Pancreas (tissue), 10 donors: ENCODE results near the gene ITPRID1. TPM values are rescaled to one million over a fixed set of nuclear protein-coding genes. Genes with fewer than 3 reads are reported as not detected.

ENCODE experiments used
- ATAC-seq, 4 donors: fragments of 200-7000 bp; cut with Tn5 transposase; one replicate each; pipeline versions ENCODE4 v1.8.0 to v1.9.1; 2020; ENCODE audit warnings: mild to moderate bottlenecking in 4 of 4, moderate library complexity in 4 of 4
- DNase-seq, 6 donors: peaks; one replicate each; pipeline ENCODE4 v3.0.0-alpha.2; 2020
- FAIRE-seq: peaks from 2 replicates; lab custom pipeline; 2012; peaks lifted over from hg19 to GRCh38; lab: Jason Lieb, UNC
- H3K27ac ChIP-seq, 4 donors: fragments of 200-600 bp; sonication (generic); 1 replicate in 3 of 4; 2 replicates in 1 of 4; pipeline versions ENCODE4 v1.5.0 to v1.8.0; 2020
- H3K27me3 ChIP-seq, 4 donors: fragments of 200-600 bp; one replicate each; pipeline ENCODE4 v1.8.0; 2021
- H3K36me3 ChIP-seq, 3 donors: fragments of 200-600 bp; sonication (generic) in 1 of 3; one replicate each; pipeline versions ENCODE4 v1.5.0 to v1.8.0; 2020 to 2021
- H3K4me1 ChIP-seq, 3 donors: fragments of 200-600 bp; one replicate each; pipeline ENCODE4 v1.8.0; 2021
- H3K4me3 ChIP-seq, 4 donors: fragments of 200-600 bp; sonication (generic) in 2 of 4; one replicate each; pipeline versions ENCODE4 v1.5.0 to v1.8.0; 2020 to 2021
- H3K9me3 ChIP-seq, 4 donors: fragments of 200-600 bp; one replicate each; pipeline ENCODE4 v1.8.0; 2021
- CTCF ChIP-seq, 4 donors: fragments of 200-600 bp; sonication (generic) in 3 of 4; IDR thresholded peaks; one replicate each; pipeline versions ENCODE4 v1.5.0 to v1.8.0; 2021; ENCODE audit warnings: antibody characterized with exemption in 4 of 4
- WGBS, 2 donors: extraction: QIAGEN DNeasy Blood & Tissue Kit; methylation state at CpG; one replicate each; pipeline ENCODE4 v1.1.7; 2013; 5-methylcytosine and 5-hydroxymethylcytosine counted together
- intact Hi-C, 3 donors: fragments of 100-400 bp; cut with DNase I; formaldehyde crosslinking; loops; one replicate each; pipeline versions ENCODE4 v1.11.1 to v1.14.2; 2022
- polyA plus RNA-seq, 2 donors: library from polyadenylated mRNA; stranded (reverse); fragments of 200-250 nt; gene quantifications; one replicate each; pipeline ENCODE4 v1.2.3, GENCODE V29; 2013
- total RNA-seq, 6 donors: library from RNA; stranded (reverse); fragmentation: NEBNext Ultra II Directional in 4 of 6; extraction: Animal tissue kit (Norgen Biotek cat#: 25700) in 4 of 6; gene quantifications; one replicate each; pipeline versions ENCODE4 v1.2.1 to v1.2.4, GENCODE V29; 2021 to 2023
- donor health status: healthy with polysubstance abuse.
- donor health status: DM: no; HTN: no; CAD: no; lungs with moderate emphysema.
- donor health status: DM: no; HTN: no; CAD: no.
- donor health status: control.
- donor health status: control.
- donor health status: Bipolar disorder and iron deficiency.
- donor health status: DM: yes; HTN: yes; CAD: no.
- donor health status: DM: no; HTN: no; CAD: no.
- donor health status: DM: no; HTN: no; CAD: no.
- donor health status: DM: yes; HTN: yes; CAD: no.

The ITPRID1 gene
- total and polyA plus RNA-seq, 8 donors, result 0.02 to 0.72 (median 0.07) TPM; not detected in 2

GRCh38 chr7:31583942-31584341 lies 70.1 kb downstream of the ITPRID1 start:
- H3K36me3 ChIP-seq, result no peaks in the 10 kb centered on the region
- no peaks in the 10 kb centered on the region for H3K27me3 ChIP-seq
- no peaks in the 10 kb centered on the region for H3K4me1 ChIP-seq
- no peak overlapping the region for H3K4me3 ChIP-seq
- intact Hi-C loops, result no loop called here
- TF ChIP-seq CTCF (IDR thresholded peaks at IDR 0.05), result no peak
- DNase-seq (no peak), ATAC-seq (no peak), FAIRE-seq (no peak)
- H3K27ac ChIP-seq, result no peak overlapping the region
- no peaks in the 10 kb centered on the region for H3K9me3 ChIP-seq

GRCh38 chr7:31595390-31595789 lies 81.5 kb downstream of the ITPRID1 start:
- ATAC-seq (no peak), DNase-seq (no peak), FAIRE-seq (no peak)
- H3K27ac ChIP-seq, result no peak overlapping the region
- no peaks in the 10 kb centered on the region for H3K36me3 ChIP-seq
- no peaks in the 10 kb centered on the region for H3K27me3 ChIP-seq
- no peak for TF ChIP-seq CTCF (IDR thresholded peaks at IDR 0.05)
- H3K4me1 ChIP-seq, result no peaks in the 10 kb centered on the region
- no peak overlapping the region for H3K4me3 ChIP-seq
- intact Hi-C loops, result no loop called here
- H3K9me3 ChIP-seq, result no peaks in the 10 kb centered on the region

GRCh38 chr7:31602041-31602625 lies 88.2 kb downstream of the ITPRID1 start:
- Histone ChIP-seq H3K4me1 (no peaks in the 10 kb centered on the region), H3K4me3 (no peak overlapping the region), H3K9me3 (no peaks in the 10 kb centered on the region), H3K27ac (no peak overlapping the region), H3K36me3 (no peaks in the 10 kb centered on the region), H3K27me3 (no peaks in the 10 kb centered on the region)
- ATAC-seq (no peak), DNase-seq (no peak), FAIRE-seq (no peak)
- no peak for TF ChIP-seq CTCF (IDR thresholded peaks at IDR 0.05)
- WGBS, 2 donors, result 71 to 77% methylated on average over 5 of the region's 5 CpGs
- intact Hi-C loops, result no loop called here

- Histone ChIP-seq H3K9me3 (no peaks in the 10 kb centered on the region), H3K27me3 (no peaks in the 10 kb centered on the region), H3K36me3 (no peaks in the 10 kb centered on the region), H3K4me3 (no peak overlapping the region), H3K4me1 (no peaks in the 10 kb centered on the region), H3K27ac (no peak overlapping the region)
- no peak for TF ChIP-seq CTCF (IDR thresholded peaks at IDR 0.05)
- 45 to 49% methylated on average over 5 of the region's 5 CpGs for WGBS, 2 donors
- FAIRE-seq (no peak), ATAC-seq (no peak), DNase-seq (no peak)
- intact Hi-C loops, result no loop called here
These were observed 89.2 kb downstream of the ITPRID1 start for GRCh38 chr7:31603046-31603445.

- H3K27ac ChIP-seq, result no peak overlapping the region
- no peak for TF ChIP-seq CTCF (IDR thresholded peaks at IDR 0.05)
- intact Hi-C loops, result no loop called here
- no peak for DNase-seq
- no peak for FAIRE-seq
- no peak for ATAC-seq
- peaks cover 0 to 7% (median 0%) of the 10 kb centered on the region in 4 donors for H3K27me3 ChIP-seq
- no peak overlapping the region for H3K4me3 ChIP-seq
- H3K9me3 ChIP-seq, result no peaks in the 10 kb centered on the region
- no peaks in the 10 kb centered on the region for H3K36me3 ChIP-seq
- 71 to 78% methylated on average over 1 of the region's 1 CpG for WGBS, 2 donors
- H3K4me1 ChIP-seq, result no peaks in the 10 kb centered on the region
These were observed 99.7 kb downstream of the ITPRID1 start for GRCh38 chr7:31613604-31614003.
